WTC11 (cell line): ENCODE measurements around the gene SLC25A44. TPM values are rescaled to one million over a fixed set of nuclear protein-coding genes. Genes with fewer than 3 reads are reported as not detected.

Source experiments
- ATAC-seq: fragments of 200-7000 bp; cut with Tn5 transposase; 2 replicates; pipeline ENCODE4 v1.10.0; 2021; ENCODE audit warnings: mild to moderate bottlenecking, moderate library complexity
- CTCF ChIA-PET: fragments of 300-600 bp; sonication (Branson Sonifier 250); formaldehyde crosslinking; loops from one replicate; lab custom pipeline; 2021; ENCODE audit warnings: antibody characterized with exemption; lab: Charles Lee
- POLR2A ChIA-PET: fragments of 350-600 bp; sonication (Branson Sonifier 250); formaldehyde crosslinking; loops from one replicate; lab custom pipeline; 2021; ENCODE audit warnings: antibody characterized with exemption; lab: Charles Lee
- DNase-seq: peaks from one replicate; pipeline ENCODE4 v3.0.0; 2021; ENCODE audit warnings: low spot score
- H3K27ac Mint-ChIP-seq: 2 replicates; pipeline ENCODE4 v1.8.0; 2021; ENCODE audit warnings: mixed read lengths
- H3K27me3 Mint-ChIP-seq: 2 replicates; pipeline ENCODE4 v1.8.0; 2021; ENCODE audit warnings: low read depth, mild to moderate bottlenecking, moderate library complexity, mixed read lengths
- H3K36me3 Mint-ChIP-seq: 2 replicates; pipeline ENCODE4 v1.8.0; 2021; ENCODE audit warnings: mixed read lengths
- H3K4me1 Mint-ChIP-seq: 2 replicates; pipeline ENCODE4 v1.8.0; 2022; ENCODE audit warnings: mixed read lengths
- H3K4me3 Mint-ChIP-seq: 2 replicates; pipeline ENCODE4 v1.8.0; 2021; ENCODE audit warnings: mild to moderate bottlenecking, moderate library complexity, mixed read lengths
- H3K9me3 Mint-ChIP-seq: 2 replicates; pipeline ENCODE4 v1.8.0; 2021; ENCODE audit warnings: mixed read lengths
- ATF1 ChIP-seq: sonication (generic); formaldehyde crosslinking; IDR thresholded peaks from 2 replicates; pipeline ENCODE4 v1.8.1; 2023; ENCODE audit warnings: mild to moderate bottlenecking, moderate library complexity, missing genetic modification reagents
- ELF4 ChIP-seq: sonication (generic); formaldehyde crosslinking; IDR thresholded peaks from 2 replicates; pipeline ENCODE4 v1.8.1; 2022; ENCODE audit warnings: low read depth, mild to moderate bottlenecking, moderate library complexity, missing genetic modification reagents
- ETV6 ChIP-seq: sonication (generic); formaldehyde crosslinking; IDR thresholded peaks from 2 replicates; pipeline ENCODE4 v1.8.1; 2022; ENCODE audit warnings: mild to moderate bottlenecking, missing genetic modification reagents
- FOXK1 ChIP-seq: sonication (generic); formaldehyde crosslinking; IDR thresholded peaks from 2 replicates; pipeline ENCODE4 v1.8.0; 2022; ENCODE audit warnings: mild to moderate bottlenecking, moderate library complexity, missing genetic modification reagents
- GRHL2 ChIP-seq: fragments of 250-450 bp; sonication (Bioruptor Pico); IDR thresholded peaks from 2 replicates; pipeline ENCODE4 v1.8.0; 2022; ENCODE audit warnings: mild to moderate bottlenecking, moderate library complexity; ENCODE audit not compliant: insufficient replicate concordance, severe bottlenecking
- MYBL2 ChIP-seq: sonication (generic); formaldehyde crosslinking; IDR thresholded peaks from 2 replicates; pipeline ENCODE4 v1.8.1; 2023; ENCODE audit warnings: mild to moderate bottlenecking, moderate library complexity, missing genetic modification reagents
- NFATC4 ChIP-seq: fragments of 250-450 bp; sonication (Bioruptor Pico); IDR thresholded peaks from 2 replicates; pipeline ENCODE4 v1.9.0; 2021; ENCODE audit warnings: mild to moderate bottlenecking
- PRRX2 ChIP-seq: fragments of 250-450 bp; sonication (Bioruptor Pico); IDR thresholded peaks from 2 replicates; pipeline ENCODE4 v1.8.0; 2021; ENCODE audit warnings: mild to moderate bottlenecking
- SMAD4 ChIP-seq: sonication (generic); formaldehyde crosslinking; IDR thresholded peaks from 2 replicates; pipeline ENCODE4 v1.8.0; 2022; ENCODE audit warnings: mild to moderate bottlenecking, missing genetic modification reagents
- TEAD1 ChIP-seq: sonication (generic); formaldehyde crosslinking; IDR thresholded peaks from 2 replicates; pipeline ENCODE4 v1.8.0; 2022; ENCODE audit warnings: mild to moderate bottlenecking, missing genetic modification reagents
- total RNA-seq: library from RNA; stranded (reverse); gene quantifications from 3 replicates; pipeline ENCODE4 v1.2.3, GENCODE V29; 2021
- TF ChIP-seq, protein P1 (sequence below): sonication (generic); formaldehyde crosslinking; IDR thresholded peaks from 2 replicates; pipeline ENCODE4 v1.8.1; 2022; ENCODE audit warnings: low read depth, missing genetic modification reagents, borderline replicate concordance
- TF ChIP-seq, protein P2 (sequence below): sonication (generic); formaldehyde crosslinking; IDR thresholded peaks from 2 replicates; pipeline ENCODE4 v1.8.0; 2022; ENCODE audit warnings: mild to moderate bottlenecking, missing genetic modification reagents
- TF ChIP-seq, protein P3 (sequence below): fragments of 250-450 bp; sonication (Bioruptor Pico); IDR thresholded peaks from 2 replicates; pipeline ENCODE4 v1.8.0; 2021; ENCODE audit warnings: mild to moderate bottlenecking
- TF ChIP-seq, protein P4 (sequence below): sonication (generic); formaldehyde crosslinking; IDR thresholded peaks from 2 replicates; pipeline ENCODE4 v1.8.1; 2022; ENCODE audit warnings: low read depth, mild to moderate bottlenecking, moderate library complexity, missing genetic modification reagents, borderline replicate concordance
- TF ChIP-seq, protein P5 (sequence below): sonication (generic); formaldehyde crosslinking; conservative IDR thresholded peaks from 2 replicates; pipeline ENCODE4 v1.8.1; 2023; ENCODE audit warnings: mild to moderate bottlenecking, low read depth, missing genetic modification reagents, moderate library complexity
- TF ChIP-seq, protein P6 (sequence below): sonication (generic); formaldehyde crosslinking; IDR thresholded peaks from 2 replicates; pipeline ENCODE4 v1.8.0; 2022; ENCODE audit warnings: mild to moderate bottlenecking, missing genetic modification reagents
- TF ChIP-seq, protein P7 (sequence below): sonication (generic); formaldehyde crosslinking; conservative IDR thresholded peaks from 2 replicates; pipeline ENCODE4 v1.8.1; 2022; ENCODE audit warnings: mild to moderate bottlenecking, missing genetic modification reagents

SLC25A44 gene
- total RNA-seq, 1 experiment from 2014 or later: 29.1 TPM

DNA sequence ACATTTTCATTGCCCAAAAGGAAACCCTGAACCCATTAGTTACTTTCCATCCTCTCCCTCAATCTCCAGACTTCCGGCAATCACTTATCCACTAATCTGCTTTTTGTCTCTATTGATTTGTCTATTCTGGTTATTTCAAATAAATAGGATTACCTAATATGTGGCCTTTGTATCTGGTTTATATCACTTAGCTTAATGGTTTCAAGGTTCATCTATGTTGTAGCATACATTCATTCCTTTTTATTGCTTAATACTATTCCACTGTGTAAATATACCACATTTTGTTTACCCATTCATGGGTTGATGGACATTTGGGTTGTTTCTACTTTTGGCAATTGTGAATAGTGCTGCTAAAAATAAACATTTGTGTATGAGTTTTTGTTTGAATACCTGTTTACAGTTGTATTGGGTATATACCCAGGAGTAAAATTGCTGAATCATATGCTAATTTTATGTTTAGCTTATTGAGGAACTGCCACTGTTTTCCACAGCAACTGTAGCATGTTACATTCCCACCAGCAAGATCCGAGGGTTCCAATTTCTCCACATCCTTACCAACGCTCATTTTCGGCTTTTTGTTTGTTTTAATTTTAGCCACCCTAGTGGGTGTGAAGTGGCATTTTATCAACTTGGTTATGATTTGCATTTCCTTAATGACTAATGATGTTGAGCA is 2.5 kb upstream of the SLC25A44 start:
- Mint-ChIP-seq H3K4me1 (peaks cover 34% of the 10 kb centered on the region), H3K27ac (peak overlapping the region; percentile 71; the same call in 1 of the 2 replicates), H3K27me3 (no peaks in the 10 kb centered on the region), H3K4me3 (no peak overlapping the region), H3K36me3 (peaks cover 19% of the 10 kb centered on the region), H3K9me3 (peaks cover 22% of the 10 kb centered on the region)
- CTCF ChIA-PET: no interaction called here
- DNase-seq: no peak
- POLR2A ChIA-PET: interaction anchor here (1.0 kb wide), 1 partner anchor 21 kb away, joined by 3 read pairs; no protein-coding TSS in a partner anchor
- TF ChIP-seq MYBL2 (CRISPR knock-in tag): no peak
- no peak for TF ChIP-seq SMAD4
- TF ChIP-seq, protein P1, sequence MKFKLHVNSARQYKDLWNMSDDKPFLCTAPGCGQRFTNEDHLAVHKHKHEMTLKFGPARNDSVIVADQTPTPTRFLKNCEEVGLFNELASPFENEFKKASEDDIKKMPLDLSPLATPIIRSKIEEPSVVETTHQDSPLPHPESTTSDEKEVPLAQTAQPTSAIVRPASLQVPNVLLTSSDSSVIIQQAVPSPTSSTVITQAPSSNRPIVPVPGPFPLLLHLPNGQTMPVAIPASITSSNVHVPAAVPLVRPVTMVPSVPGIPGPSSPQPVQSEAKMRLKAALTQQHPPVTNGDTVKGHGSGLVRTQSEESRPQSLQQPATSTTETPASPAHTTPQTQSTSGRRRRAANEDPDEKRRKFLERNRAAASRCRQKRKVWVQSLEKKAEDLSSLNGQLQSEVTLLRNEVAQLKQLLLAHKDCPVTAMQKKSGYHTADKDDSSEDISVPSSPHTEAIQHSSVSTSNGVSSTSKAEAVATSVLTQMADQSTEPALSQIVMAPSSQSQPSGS: no peak
- no peak for TF ChIP-seq ETV6 (CRISPR knock-in tag)
- TF ChIP-seq, protein P2, sequence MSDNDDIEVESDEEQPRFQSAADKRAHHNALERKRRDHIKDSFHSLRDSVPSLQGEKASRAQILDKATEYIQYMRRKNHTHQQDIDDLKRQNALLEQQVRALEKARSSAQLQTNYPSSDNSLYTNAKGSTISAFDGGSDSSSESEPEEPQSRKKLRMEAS (CRISPR knock-in tag): no peak
- no peak for TF ChIP-seq FOXK1 (CRISPR knock-in tag)
- no peak for TF ChIP-seq TEAD1 (CRISPR knock-in tag)
- TF ChIP-seq, protein P3, sequence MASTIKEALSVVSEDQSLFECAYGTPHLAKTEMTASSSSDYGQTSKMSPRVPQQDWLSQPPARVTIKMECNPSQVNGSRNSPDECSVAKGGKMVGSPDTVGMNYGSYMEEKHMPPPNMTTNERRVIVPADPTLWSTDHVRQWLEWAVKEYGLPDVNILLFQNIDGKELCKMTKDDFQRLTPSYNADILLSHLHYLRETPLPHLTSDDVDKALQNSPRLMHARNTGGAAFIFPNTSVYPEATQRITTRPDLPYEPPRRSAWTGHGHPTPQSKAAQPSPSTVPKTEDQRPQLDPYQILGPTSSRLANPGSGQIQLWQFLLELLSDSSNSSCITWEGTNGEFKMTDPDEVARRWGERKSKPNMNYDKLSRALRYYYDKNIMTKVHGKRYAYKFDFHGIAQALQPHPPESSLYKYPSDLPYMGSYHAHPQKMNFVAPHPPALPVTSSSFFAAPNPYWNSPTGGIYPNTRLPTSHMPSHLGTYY (CRISPR knock-in tag): no peak
- TF ChIP-seq PRRX2 (CRISPR knock-in tag): no peak
- TF ChIP-seq, protein P4, sequence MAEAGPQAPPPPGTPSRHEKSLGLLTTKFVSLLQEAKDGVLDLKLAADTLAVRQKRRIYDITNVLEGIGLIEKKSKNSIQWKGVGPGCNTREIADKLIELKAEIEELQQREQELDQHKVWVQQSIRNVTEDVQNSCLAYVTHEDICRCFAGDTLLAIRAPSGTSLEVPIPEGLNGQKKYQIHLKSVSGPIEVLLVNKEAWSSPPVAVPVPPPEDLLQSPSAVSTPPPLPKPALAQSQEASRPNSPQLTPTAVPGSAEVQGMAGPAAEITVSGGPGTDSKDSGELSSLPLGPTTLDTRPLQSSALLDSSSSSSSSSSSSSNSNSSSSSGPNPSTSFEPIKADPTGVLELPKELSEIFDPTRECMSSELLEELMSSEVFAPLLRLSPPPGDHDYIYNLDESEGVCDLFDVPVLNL (CRISPR knock-in tag): no peak
- ATAC-seq: no peak

DNA sequence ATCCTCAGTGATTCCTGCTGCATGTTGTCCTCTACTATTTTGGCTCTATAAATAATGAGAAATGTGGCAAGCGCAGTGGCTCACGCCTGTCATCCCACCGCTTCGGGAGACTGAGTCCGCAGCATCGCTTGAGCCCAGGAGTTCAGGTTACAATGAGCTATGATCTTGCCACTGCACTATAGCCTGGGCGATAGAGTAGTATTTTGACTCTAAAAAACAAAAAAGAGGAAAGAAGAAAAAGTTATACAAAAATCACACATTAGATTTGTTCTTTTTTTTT is 756 bp upstream of the SLC25A44 start:
- TF ChIP-seq MYBL2 (CRISPR knock-in tag) (no peak), NFATC4 (CRISPR knock-in tag) (no peak), GRHL2 (CRISPR knock-in tag) (no peak), ELF4 (CRISPR knock-in tag) (no peak), ATF1 (no peak)
- TF ChIP-seq, protein P5, sequence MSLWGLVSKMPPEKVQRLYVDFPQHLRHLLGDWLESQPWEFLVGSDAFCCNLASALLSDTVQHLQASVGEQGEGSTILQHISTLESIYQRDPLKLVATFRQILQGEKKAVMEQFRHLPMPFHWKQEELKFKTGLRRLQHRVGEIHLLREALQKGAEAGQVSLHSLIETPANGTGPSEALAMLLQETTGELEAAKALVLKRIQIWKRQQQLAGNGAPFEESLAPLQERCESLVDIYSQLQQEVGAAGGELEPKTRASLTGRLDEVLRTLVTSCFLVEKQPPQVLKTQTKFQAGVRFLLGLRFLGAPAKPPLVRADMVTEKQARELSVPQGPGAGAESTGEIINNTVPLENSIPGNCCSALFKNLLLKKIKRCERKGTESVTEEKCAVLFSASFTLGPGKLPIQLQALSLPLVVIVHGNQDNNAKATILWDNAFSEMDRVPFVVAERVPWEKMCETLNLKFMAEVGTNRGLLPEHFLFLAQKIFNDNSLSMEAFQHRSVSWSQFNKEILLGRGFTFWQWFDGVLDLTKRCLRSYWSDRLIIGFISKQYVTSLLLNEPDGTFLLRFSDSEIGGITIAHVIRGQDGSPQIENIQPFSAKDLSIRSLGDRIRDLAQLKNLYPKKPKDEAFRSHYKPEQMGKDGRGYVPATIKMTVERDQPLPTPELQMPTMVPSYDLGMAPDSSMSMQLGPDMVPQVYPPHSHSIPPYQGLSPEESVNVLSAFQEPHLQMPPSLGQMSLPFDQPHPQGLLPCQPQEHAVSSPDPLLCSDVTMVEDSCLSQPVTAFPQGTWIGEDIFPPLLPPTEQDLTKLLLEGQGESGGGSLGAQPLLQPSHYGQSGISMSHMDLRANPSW (CRISPR knock-in tag): no peak
- TF ChIP-seq, protein P6, sequence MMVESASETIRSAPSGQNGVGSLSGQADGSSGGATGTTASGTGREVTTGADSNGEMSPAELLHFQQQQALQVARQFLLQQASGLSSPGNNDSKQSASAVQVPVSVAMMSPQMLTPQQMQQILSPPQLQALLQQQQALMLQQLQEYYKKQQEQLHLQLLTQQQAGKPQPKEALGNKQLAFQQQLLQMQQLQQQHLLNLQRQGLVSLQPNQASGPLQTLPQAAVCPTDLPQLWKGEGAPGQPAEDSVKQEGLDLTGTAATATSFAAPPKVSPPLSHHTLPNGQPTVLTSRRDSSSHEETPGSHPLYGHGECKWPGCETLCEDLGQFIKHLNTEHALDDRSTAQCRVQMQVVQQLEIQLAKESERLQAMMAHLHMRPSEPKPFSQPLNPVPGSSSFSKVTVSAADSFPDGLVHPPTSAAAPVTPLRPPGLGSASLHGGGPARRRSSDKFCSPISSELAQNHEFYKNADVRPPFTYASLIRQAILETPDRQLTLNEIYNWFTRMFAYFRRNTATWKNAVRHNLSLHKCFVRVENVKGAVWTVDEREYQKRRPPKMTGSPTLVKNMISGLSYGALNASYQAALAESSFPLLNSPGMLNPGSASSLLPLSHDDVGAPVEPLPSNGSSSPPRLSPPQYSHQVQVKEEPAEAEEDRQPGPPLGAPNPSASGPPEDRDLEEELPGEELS (CRISPR knock-in tag): no peak
- TF ChIP-seq, protein P7, sequence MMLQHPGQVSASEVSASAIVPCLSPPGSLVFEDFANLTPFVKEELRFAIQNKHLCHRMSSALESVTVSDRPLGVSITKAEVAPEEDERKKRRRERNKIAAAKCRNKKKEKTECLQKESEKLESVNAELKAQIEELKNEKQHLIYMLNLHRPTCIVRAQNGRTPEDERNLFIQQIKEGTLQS: no peak
- H3K4me3 Mint-ChIP-seq: peak overlapping the region; percentile 99
- ChIA-PET POLR2A (interaction anchor here (0.6 to 1.7 kb wide), 4 partner anchors 18 to 948 kb away, joined by 3 to 8 read pairs (median 6); partner anchors contain the start of gene PMF1), CTCF (interaction anchor here (1.1 to 2.6 kb wide), 8 partner anchors 18 to 56 kb away, joined by 3 to 29 read pairs (median 16); partner anchors contain the start of gene PMF1)
- H3K9me3 Mint-ChIP-seq: peaks cover 14% of the 10 kb centered on the region
- H3K36me3 Mint-ChIP-seq: peaks cover 11% of the 10 kb centered on the region
- no peaks in the 10 kb centered on the region for H3K27me3 Mint-ChIP-seq
- ATAC-seq (no peak), DNase-seq (no peak)
- peak overlapping the region; percentile 98 for H3K27ac Mint-ChIP-seq
- peaks cover 35% of the 10 kb centered on the region for H3K4me1 Mint-ChIP-seq
